Stimulated activated memory B cell treated with anti-CD40 and anti-IgM and Interleukin-4, amounts not matched to agents 10 μg/mL and 1 μg/mL and 100 μg/mL, for 72 hours (primary cell): ENCODE results near the gene PM20D2.
"Not testable (repeated sequence)": the region's sequence is repeated elsewhere in the genome, so short reads cannot be mapped to it uniquely, and the experiment has no call there.

ENCODE experiments used
- ATAC-seq: fragments of 150-1000 bp; cut with Tn5 transposase; 2 replicates; pipeline ENCODE4 v1.10.0; 2021
- H3K27ac Mint-ChIP-seq: one replicate; pipeline ENCODE4 v1.8.0; 2022; ENCODE audit warnings: mild to moderate bottlenecking, mixed read lengths
- H3K27me3 Mint-ChIP-seq: one replicate; pipeline ENCODE4 v1.8.0; 2022; ENCODE audit warnings: mixed read lengths
- H3K36me3 Mint-ChIP-seq: one replicate; pipeline ENCODE4 v1.8.0; 2022; ENCODE audit warnings: mixed read lengths
- H3K4me1 Mint-ChIP-seq: one replicate; pipeline ENCODE4 v1.8.0; 2022; ENCODE audit warnings: mixed read lengths
- H3K4me3 Mint-ChIP-seq: one replicate; pipeline ENCODE4 v1.8.0; 2022; ENCODE audit warnings: mild to moderate bottlenecking, moderate library complexity, mixed read lengths
- H3K9me3 Mint-ChIP-seq: one replicate; pipeline ENCODE4 v1.8.0; 2022; ENCODE audit warnings: mixed read lengths

The PM20D2 gene, protein sequence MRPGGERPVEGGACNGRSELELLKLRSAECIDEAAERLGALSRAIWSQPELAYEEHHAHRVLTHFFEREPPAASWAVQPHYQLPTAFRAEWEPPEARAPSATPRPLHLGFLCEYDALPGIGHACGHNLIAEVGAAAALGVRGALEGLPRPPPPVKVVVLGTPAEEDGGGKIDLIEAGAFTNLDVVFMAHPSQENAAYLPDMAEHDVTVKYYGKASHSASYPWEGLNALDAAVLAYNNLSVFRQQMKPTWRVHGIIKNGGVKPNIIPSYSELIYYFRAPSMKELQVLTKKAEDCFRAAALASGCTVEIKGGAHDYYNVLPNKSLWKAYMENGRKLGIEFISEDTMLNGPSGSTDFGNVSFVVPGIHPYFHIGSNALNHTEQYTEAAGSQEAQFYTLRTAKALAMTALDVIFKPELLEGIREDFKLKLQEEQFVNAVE

DNA sequence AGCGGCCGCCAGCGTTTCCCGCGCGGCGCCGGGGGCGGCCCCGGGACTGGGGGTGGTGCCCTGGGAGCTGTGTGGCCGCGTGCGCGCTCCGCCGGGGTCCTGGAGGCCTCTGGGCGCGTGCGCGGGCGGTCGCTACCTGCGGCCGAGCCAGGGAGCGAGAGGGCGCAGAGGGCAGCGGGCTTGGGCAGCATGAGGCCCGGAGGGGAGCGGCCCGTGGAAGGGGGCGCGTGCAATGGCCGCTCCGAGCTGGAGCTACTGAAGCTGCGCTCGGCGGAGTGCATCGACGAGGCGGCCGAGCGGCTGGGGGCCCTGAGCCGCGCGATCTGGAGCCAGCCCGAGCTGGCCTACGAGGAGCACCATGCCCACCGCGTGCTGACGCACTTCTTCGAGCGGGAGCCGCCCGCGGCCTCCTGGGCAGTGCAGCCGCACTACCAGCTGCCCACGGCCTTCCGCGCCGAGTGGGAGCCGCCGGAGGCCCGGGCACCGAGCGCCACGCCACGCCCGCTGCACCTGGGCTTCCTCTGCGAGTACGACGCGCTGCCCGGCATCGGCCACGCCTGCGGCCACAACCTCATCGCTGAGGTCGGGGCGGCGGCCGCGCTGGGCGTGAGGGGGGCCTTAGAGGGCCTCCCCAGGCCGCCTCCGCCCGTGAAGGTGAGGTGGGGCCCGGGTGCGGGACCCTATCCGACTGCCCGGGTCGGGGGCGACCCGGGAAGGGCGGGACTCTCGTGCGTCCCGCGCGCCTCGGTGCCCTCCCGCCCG, at the start of gene PM20D2:
Gene PM20D2, plus strand, starts transcription at position 100 of the 762 bp plus-strand sequence. Its CDS starts 90 bp downstream, at position 190.
- ATAC-seq, result peak; percentile 92
- peak within 1 kb of the TSS; percentile 95 for H3K27ac Mint-ChIP-seq
- peak within 1 kb of the TSS; percentile 95 for H3K4me3 Mint-ChIP-seq
- H3K36me3 Mint-ChIP-seq, result peaks cover 11% of the 10 kb centered on the region
- H3K27me3 Mint-ChIP-seq, result no peaks in the 10 kb centered on the region
- H3K9me3 Mint-ChIP-seq, result no peaks in the 10 kb centered on the region
- H3K4me1 Mint-ChIP-seq, result peaks cover 35% of the 10 kb centered on the region

DNA sequence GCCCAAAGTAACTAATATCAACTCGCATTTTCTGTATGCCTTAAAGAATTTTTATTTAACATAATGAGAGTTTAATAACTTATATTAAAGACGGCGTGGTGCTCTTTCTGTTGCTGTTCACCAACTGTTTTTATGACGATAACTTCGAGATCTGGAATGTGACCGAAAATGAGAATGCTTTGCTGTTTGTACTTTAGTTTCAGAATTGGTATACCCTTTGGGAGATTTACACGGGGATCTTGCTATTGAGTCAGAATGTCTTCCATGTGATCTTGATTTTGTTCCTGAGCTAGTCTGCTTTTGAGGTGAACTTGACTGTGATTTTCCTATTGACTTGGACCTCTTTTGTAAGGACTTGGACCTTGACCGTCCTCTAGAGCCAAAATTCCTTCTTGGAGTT, 47.4 kb upstream of the PM20D2 start:
- Mint-ChIP-seq H3K4me3 (no peak overlapping the region), H3K27me3 (no peaks in the 10 kb centered on the region)

DNA sequence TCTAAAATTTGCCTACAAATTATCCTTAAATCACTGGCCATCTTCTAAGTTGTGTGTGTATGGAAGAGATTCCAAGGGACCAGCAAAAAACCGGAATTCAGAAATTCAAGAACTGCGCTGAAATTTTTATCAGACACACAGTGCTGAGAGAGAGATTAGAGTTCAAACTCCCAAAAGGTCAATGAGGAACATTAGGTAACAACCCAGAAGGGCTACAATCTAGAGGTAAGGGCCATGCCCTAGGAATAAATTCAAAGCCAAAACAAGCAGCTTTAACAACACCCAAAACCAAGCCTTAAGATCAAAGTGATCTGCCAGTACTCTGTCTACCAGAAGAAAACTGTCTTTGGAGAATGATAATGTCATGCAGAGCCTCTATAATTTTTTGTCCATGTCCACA, 45.7 kb upstream of the PM20D2 start:
- no peak for ATAC-seq
- Mint-ChIP-seq H3K27ac (no peak overlapping the region), H3K27me3 (no peaks in the 10 kb centered on the region), H3K4me3 (no peak overlapping the region), H3K9me3 (no peaks in the 10 kb centered on the region), H3K36me3 (peaks cover 5% of the 10 kb centered on the region), H3K4me1 (peaks cover 6% of the 10 kb centered on the region)

More for the DNA sequence above, 47.4 kb upstream of the PM20D2 start:
- H3K27ac Mint-ChIP-seq, result no peak overlapping the region
- no peaks in the 10 kb centered on the region for H3K9me3 Mint-ChIP-seq
- peaks cover 6% of the 10 kb centered on the region for H3K4me1 Mint-ChIP-seq
- peaks cover 5% of the 10 kb centered on the region for H3K36me3 Mint-ChIP-seq
- ATAC-seq, result no peak

DNA sequence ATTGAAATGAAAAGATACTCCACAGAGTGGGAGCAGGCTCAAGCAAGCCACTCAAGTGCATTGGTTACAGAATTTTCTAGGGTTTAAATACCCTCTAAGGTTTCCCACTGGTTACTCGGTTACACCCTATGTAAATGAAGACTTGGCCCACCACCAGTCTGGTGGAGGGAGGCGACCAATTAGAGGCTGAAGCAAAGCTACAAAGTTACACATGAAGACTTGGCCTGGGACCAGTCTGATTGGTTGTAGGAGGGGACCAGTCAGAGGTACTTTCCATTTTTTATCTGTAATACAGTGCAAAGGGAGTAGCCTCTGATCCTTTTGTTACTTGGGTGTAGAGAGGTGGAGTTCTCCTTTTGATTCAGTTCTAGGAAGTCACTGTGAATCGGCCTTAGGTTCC, 35.6 kb upstream of the PM20D2 start:
- H3K36me3 Mint-ChIP-seq, result no peaks in the 10 kb centered on the region
- H3K27me3 Mint-ChIP-seq, result no peaks in the 10 kb centered on the region
- ATAC-seq, result no peak
- no peaks in the 10 kb centered on the region for H3K9me3 Mint-ChIP-seq
- no peak overlapping the region for H3K4me3 Mint-ChIP-seq
- no peak overlapping the region for H3K27ac Mint-ChIP-seq
- H3K4me1 Mint-ChIP-seq, result no peaks in the 10 kb centered on the region

DNA sequence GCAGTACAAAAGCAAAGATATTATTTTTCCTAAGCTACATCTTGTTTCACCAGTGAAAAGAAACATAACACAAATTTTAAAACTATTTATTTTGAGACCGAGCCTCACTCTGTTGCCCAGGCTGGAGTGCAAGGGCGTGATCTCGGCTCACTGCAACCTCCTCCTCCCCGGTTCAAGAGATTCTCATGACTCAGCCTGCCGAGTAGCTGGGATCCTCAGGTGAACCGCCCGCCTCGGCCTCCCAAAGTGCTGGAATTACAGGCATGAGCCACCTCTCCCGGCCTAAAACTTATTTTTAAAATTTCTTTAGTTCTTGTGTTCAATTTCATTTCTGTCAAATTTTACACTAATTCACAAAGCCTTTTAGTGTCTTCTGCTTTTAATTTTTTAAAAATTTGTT, 33.9 kb upstream of the PM20D2 start:
- H3K4me1 Mint-ChIP-seq, result peaks cover 2% of the 10 kb centered on the region
- H3K36me3 Mint-ChIP-seq, result no peaks in the 10 kb centered on the region
- H3K27ac Mint-ChIP-seq, result no peak overlapping the region
- no peak overlapping the region for H3K4me3 Mint-ChIP-seq
- H3K9me3 Mint-ChIP-seq, result no peaks in the 10 kb centered on the region
- no peaks in the 10 kb centered on the region for H3K27me3 Mint-ChIP-seq
- no peak for ATAC-seq

DNA sequence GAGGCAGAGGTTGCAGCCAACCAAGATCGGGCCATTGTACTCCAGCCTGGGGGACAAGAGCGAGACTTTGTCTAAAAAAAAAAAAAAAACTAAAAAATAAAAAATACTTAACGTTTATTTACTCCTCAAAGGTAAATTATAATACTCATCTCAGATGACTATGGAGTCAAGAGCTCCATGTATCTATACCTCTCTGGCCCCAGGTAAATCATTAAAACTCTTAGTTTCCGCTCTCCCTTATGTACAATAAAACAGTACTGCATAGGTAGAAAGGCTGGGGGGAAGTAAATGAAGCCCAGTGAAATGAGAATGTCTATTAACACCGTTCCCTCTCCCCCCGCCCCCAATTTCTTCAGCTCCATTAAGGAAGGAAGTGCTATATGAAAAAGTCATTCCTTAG, 29.2 kb upstream of the PM20D2 start:
- Mint-ChIP-seq H3K4me3 (peak overlapping the region; percentile 77), H3K27me3 (no peaks in the 10 kb centered on the region), H3K9me3 (peaks cover 3% of the 10 kb centered on the region), H3K27ac (no peak overlapping the region), H3K36me3 (no peaks in the 10 kb centered on the region), H3K4me1 (peaks cover 6% of the 10 kb centered on the region)
- ATAC-seq, result no peak

DNA sequence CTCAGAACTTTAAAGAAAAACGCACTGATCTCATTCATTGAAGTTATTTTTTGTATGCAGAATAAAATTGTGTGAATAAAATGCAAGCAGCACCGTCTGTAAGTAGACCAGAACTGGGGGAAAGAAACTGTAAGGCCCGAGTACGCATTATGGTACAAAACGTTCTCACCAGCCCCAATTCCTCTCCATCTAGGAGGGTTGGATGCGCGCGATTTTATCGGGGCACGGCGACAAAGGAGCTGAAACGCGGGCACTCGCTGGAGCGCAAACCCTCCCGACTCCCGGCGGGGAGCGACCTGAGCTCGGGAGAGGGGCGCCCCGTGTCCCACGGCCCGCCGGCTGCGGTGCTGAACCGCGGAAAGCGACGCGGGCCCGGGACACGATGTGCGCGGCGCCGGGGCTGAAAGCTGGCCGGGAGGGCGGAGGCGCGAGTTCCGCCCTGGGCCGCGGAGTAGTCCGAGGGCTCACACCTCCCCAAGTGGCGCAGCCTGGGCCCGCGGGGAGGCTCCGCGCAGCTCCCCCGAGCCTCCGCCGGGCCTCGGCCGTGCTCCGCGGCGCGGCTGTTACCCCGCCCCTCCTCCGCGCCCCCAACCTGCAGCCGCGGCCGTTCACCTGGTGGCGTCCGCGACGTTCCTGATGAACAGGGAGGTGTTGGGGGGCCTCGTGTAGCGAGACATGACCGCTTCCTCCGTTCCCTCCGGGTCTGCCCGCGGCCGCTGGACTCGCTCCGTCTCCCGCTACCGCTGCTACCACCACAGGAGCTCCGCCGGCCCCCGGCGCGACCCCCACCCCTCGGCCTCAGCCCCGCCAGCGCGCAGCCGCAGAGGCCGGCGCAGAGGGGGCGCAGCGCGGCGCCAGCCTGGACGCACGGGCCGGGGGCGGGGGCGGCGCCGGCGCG, 28.4 kb upstream of the PM20D2 start, which contains the start of gene SRSF12:
Gene SRSF12, minus strand, starts transcription at position 861 of the 898 bp plus-strand sequence. Its CDS starts 184 bp downstream, at position 677.
- ATAC-seq, result peak; percentile 89
- peak within 1 kb of the TSS; percentile 77 for H3K4me3 Mint-ChIP-seq
- no peaks in the 10 kb centered on the region for H3K36me3 Mint-ChIP-seq
- no peaks in the 10 kb centered on the region for H3K27me3 Mint-ChIP-seq
- H3K27ac Mint-ChIP-seq, result no peak within 1 kb of the TSS
- peaks cover 3% of the 10 kb centered on the region for H3K9me3 Mint-ChIP-seq
- peaks cover 6% of the 10 kb centered on the region for H3K4me1 Mint-ChIP-seq

DNA sequence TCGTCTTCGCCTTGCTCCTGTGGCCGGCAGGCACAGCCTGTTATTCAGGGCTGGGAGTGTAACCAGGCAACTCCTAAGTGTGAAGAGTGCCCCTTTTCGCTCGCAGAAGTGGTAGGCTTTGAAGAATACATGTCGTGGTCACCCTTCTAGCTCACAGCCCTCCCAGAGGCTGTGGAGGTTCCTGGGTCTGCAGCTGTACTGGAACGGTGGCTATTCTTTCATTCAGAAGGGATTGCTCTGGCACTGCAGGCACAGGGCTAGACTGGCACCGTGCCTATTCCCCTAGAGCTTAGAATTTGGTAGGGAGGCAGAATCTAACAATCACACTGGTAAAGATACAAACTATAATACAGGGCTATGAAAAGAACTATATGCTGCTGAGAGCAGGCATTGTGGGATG, 26.9 kb upstream of the PM20D2 start:
- no peak for ATAC-seq
- Mint-ChIP-seq H3K36me3 (no peaks in the 10 kb centered on the region), H3K4me3 (peak overlapping the region; percentile 13), H3K4me1 (peaks cover 6% of the 10 kb centered on the region), H3K9me3 (peaks cover 3% of the 10 kb centered on the region), H3K27me3 (no peaks in the 10 kb centered on the region), H3K27ac (no peak overlapping the region)

DNA sequence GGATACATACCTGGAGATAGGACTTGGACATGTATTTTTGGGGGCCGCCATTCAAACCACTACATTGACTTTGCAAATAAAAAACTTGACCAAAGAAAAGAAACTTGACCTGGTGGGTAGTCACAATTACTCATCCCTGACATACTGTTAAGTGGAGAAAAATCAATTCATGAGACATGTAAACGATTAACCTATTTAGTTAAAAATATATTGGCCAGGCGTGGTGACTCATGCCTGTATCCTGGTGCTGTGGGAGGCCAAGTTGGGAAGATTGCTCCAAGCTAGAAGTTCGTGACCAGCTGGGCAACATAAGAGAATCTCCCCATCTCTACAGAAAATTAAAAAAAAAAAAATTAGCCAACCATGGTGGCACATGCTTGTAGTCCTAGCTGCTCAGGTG, 25.5 kb upstream of the PM20D2 start:
- peaks cover 6% of the 10 kb centered on the region for H3K36me3 Mint-ChIP-seq
- ATAC-seq, result no peak
- no peaks in the 10 kb centered on the region for H3K27me3 Mint-ChIP-seq
- no peak overlapping the region for H3K4me3 Mint-ChIP-seq
- no peak overlapping the region for H3K27ac Mint-ChIP-seq
- peaks cover 3% of the 10 kb centered on the region for H3K9me3 Mint-ChIP-seq
- H3K4me1 Mint-ChIP-seq, result peaks cover 6% of the 10 kb centered on the region

DNA sequence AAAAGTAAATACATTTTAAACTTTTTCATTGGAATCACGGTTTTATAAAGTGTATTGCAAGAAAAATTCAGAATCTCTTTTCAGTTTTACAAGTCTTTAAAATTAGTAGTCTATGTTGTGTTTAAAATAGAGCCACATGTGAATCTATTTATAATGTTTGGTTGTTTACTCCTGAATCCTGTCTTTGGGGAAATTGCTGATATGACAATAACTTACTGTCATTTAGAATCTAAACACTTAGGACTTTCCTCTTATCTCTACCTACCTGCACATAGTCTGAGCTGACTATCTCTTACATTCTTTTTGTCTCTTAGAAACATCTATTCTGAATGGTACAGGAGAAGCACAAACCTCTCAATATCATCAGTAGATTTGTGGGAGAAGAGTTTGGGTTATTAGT, 23.9 kb upstream of the PM20D2 start:
- Mint-ChIP-seq H3K27me3 (no peaks in the 10 kb centered on the region), H3K9me3 (peaks cover 3% of the 10 kb centered on the region), H3K36me3 (peaks cover 6% of the 10 kb centered on the region), H3K4me3 (no peak overlapping the region), H3K4me1 (peaks cover 3% of the 10 kb centered on the region), H3K27ac (no peak overlapping the region)
- no peak for ATAC-seq

DNA sequence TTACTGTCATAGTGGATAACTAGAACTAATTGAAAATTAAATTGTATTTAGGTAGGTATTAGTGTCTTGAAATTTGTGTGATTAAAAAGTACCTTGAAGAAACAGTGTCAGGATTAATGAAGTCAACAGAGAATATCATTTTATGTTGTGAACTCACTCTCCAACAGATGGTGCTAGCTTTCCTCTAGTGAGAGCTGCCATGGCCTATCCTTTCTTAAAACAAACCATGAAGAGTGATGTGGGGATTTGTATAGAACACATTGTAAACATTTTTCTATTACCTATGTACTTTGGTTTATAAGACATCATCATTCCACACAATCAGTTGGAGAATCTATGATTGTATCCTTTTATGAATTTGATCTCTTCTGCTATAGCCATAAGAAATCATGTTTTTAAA, 23.2 kb upstream of the PM20D2 start:
- H3K27me3 Mint-ChIP-seq, result no peaks in the 10 kb centered on the region
- no peaks in the 10 kb centered on the region for H3K4me1 Mint-ChIP-seq
- ATAC-seq, result no peak
- H3K27ac Mint-ChIP-seq, result no peak overlapping the region
- no peak overlapping the region for H3K4me3 Mint-ChIP-seq
- H3K9me3 Mint-ChIP-seq, result peaks cover 3% of the 10 kb centered on the region
- peaks cover 6% of the 10 kb centered on the region for H3K36me3 Mint-ChIP-seq

DNA sequence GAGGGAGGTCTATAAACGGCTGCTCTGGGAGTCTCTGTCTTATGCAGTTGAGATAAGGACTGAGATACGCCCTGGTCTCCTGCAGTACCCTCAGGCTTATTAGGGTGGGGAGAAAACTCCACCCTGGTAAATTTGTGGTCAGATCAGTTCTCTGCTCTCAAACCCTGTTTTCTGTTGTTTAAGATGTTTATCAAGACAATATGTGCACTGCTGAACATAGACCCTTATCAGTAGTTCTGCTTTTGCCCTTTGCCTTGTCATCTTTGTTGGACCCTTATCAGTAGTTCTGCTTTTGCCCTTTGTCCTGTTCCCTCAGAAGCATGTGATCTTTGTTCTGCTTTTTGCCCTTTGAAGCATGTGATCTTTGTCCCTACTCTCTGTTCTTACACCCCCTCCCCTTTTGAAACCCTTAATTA, 17.6 kb upstream of the PM20D2 start:
- H3K27ac Mint-ChIP-seq, ATAC-seq, H3K4me3 Mint-ChIP-seq, H3K27me3 Mint-ChIP-seq, H3K9me3 Mint-ChIP-seq, H3K4me1 Mint-ChIP-seq: not testable (repeated sequence)
- H3K36me3 Mint-ChIP-seq, result peaks cover 16% of the 10 kb centered on the region

DNA sequence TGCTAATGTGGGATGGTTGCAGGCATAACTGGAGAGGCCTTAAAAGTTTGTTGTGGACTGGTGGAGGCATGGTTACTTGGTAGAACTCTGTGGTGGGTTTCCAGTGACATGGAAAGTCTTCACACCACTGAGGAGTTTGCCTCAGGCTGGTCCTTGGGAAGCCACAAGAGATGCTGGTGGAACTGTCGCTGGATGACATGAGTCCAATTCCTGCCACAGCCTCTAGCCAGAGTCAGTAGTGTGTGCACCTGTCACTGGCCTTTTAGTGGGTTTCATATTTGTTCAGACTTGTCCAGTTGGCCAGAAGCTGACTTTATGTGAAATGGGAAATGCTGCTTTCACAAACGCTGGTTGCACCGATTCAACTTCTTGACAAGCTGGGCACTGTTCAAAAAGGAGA, 14.3 kb upstream of the PM20D2 start:
- Mint-ChIP-seq H3K27ac (no peak overlapping the region), H3K4me1 (peaks cover 6% of the 10 kb centered on the region), H3K27me3 (no peaks in the 10 kb centered on the region), H3K36me3 (peaks cover 9% of the 10 kb centered on the region), H3K9me3 (peaks cover 8% of the 10 kb centered on the region), H3K4me3 (no peak overlapping the region)
- no peak for ATAC-seq

DNA sequence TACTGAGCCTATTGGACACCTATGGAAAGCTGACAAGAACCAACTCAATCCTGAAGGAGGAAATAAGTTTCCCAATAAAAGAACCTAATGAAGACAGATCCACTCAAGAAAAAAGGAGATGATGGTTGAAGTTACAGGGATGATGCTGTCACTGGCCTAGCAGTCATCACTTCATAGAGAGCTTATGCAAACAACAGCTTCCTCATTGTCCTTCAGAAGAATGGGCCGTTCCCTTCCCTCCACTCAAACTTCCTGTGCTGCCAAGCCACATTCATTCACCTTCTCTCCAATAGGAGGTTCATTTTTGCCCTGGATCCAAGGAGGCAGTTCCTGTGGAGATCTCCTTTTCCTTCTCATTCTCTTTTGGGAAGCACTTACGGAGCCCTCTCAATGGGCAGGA, 13.8 kb upstream of the PM20D2 start:
- H3K27me3 Mint-ChIP-seq, result no peaks in the 10 kb centered on the region
- peaks cover 6% of the 10 kb centered on the region for H3K4me1 Mint-ChIP-seq
- no peak overlapping the region for H3K4me3 Mint-ChIP-seq
- peaks cover 8% of the 10 kb centered on the region for H3K9me3 Mint-ChIP-seq
- ATAC-seq, result no peak
- H3K36me3 Mint-ChIP-seq, result peaks cover 9% of the 10 kb centered on the region
- H3K27ac Mint-ChIP-seq, result no peak overlapping the region

DNA sequence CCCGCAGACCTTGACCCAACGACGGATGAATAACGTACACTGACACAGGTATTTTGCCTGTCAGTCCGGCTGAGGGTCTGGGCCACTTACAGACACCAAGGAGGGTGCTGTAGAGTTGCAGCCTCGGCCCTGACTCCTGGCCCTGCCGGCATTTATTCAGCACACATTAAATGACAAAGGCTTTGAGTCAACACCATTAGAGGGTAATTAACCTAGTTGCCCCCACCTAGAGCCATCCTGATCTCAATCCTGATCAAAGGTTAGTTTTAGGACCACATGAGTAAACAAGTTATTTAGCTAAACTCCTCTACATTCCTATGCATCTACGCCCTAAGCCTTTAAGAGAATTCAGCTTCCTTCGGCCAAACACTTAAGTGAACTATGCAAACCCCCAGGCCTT, 11.9 kb upstream of the PM20D2 start:
- ATAC-seq, result no peak
- Mint-ChIP-seq H3K36me3 (peaks cover 2% of the 10 kb centered on the region), H3K27ac (no peak overlapping the region), H3K9me3 (peaks cover 1% of the 10 kb centered on the region), H3K4me3 (no peak overlapping the region), H3K27me3 (no peaks in the 10 kb centered on the region), H3K4me1 (no peaks in the 10 kb centered on the region)
